Activated gamma-delta T cell treated with anti-CD3 and anti-CD28 coated beads, Interleukin-2, amount 50 U/mL, for 16 hours (primary cell): Measurements from ENCODE around the gene PERM1.

Experiments
- DNase-seq: peaks from one replicate; pipeline ENCODE4 v3.0.0-alpha.2; 2020; ENCODE audit warnings: low read depth

Gene PERM1

GRCh38 chr1:945688-946556 lies 36.0 kb downstream of the PERM1 start:
- no peak for DNase-seq

GRCh38 chr1:944341-945325 lies 37.3 kb downstream of the PERM1 start:
- DNase-seq: no peak

DNA sequence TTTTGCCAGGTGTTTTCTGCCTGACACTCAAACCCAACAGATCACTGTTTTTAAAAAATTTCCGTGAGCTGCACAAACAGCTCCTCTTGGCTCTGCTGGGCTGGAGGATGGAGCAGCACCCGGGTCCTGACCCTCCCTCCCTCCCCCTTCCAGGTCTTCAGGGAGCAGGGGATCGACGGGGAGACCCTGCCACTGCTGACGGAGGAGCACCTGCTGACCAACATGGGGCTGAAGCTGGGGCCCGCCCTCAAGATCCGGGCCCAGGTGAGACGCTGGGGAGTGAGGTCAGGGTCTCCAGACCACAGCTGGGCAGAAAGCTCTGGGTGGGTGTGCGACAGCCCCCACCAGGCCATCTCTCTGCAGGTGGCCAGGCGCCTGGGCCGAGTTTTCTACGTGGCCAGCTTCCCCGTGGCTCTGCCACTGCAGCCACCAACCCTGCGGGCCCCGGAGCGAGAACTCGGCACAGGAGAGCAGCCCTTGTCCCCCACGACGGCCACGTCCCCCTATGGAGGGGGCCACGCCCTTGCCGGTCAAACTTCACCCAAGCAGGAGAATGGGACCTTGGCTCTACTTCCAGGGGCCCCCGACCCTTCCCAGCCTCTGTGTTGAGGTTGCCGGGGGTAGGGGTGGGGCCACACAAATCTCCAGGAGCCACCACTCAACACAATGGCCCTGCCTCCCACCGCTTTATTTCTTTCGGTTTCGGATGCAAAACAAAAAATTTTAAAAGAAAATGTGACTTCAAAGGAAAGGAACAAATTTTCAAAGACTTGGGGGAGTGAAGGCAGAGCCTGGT lies 38.1 kb downstream of the PERM1 start:
- no peak for DNase-seq

GRCh38 chr1:942864-943533 lies 38.9 kb downstream of the PERM1 start:
- no peak for DNase-seq

- no peak for DNase-seq
Measured at GRCh38 chr1:942411-942821, 39.5 kb downstream of the PERM1 start.

GRCh38 chr1:941588-942383 lies 40.1 kb downstream of the PERM1 start:
- no peak for DNase-seq

- DNase-seq: no peak
Measured at GRCh38 chr1:941015-941587, 40.8 kb downstream of the PERM1 start.

GRCh38 chr1:940107-941014 lies 41.5 kb downstream of the PERM1 start:
- no peak for DNase-seq

GRCh38 chr1:939511-940106 lies 42.3 kb downstream of the PERM1 start:
- no peak for DNase-seq

DNA sequence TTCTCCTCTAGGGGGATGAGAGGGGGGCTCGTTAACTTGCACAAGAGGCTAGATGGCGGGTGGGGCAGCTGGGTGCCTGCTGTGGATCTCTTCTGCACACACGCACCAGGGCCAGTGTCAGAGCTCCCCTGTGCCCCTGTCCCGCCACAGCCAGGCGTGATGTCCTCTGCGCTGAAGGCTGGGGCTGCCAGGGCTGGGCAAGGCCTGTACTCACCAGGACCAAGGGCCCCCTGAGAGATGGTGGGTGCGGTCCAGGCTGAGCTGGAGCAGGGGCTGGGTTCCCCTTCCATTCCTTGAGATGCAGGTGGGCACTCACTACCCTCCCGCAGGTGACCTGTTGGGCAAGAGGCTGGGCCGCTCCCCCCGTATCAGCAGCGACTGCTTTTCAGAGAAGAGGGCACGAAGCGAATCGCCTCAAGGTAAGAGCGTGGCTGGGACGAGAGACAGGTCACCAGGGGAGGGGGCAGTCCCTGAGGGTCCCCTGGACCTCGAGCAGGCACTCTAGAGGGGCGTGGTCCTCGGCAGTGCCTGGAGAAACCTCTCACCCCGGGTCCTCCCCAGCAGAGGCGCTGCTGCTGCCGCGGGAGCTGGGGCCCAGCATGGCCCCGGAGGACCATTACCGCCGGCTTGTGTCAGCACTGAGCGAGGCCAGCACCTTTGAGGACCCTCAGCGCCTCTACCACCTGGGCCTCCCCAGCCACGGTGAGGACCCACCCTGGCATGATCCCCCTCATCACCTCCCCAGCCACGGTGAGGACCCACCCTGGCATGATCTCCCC lies 43.0 kb downstream of the PERM1 start:
- DNase-seq: no peak

DNA sequence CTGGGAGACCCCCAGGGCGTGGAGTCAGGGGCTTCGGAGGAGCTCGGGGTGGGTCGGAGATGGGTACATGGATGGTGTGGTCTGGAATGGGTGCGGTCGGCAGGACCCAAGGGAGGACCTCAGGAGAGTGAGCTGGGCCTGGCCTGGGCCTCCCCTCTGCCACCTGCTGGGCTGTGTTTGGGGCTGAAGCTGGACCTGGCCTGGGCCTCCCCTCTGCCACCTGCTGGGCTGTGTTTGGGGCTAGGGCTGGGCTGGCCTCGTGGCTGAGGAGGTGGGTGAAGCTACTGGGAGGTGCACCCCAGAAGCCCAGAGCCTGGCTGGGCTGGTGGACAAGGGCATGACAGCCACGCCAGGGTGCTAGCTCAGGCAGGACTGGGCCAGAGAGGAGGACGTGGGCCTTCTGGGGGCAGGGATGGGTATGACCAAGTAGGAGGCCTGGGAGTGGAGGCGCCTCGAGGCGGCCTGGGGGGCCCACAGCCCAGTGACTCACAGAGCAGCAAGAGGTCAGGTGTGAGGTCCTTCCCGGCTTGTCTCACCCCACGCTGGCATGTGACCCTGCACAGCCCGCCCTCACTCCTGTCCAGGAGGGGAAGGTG lies 43.7 kb downstream of the PERM1 start:
- no peak for DNase-seq

- no peak for DNase-seq
Measured at GRCh38 chr1:937521-937920, 44.4 kb downstream of the PERM1 start.

DNA sequence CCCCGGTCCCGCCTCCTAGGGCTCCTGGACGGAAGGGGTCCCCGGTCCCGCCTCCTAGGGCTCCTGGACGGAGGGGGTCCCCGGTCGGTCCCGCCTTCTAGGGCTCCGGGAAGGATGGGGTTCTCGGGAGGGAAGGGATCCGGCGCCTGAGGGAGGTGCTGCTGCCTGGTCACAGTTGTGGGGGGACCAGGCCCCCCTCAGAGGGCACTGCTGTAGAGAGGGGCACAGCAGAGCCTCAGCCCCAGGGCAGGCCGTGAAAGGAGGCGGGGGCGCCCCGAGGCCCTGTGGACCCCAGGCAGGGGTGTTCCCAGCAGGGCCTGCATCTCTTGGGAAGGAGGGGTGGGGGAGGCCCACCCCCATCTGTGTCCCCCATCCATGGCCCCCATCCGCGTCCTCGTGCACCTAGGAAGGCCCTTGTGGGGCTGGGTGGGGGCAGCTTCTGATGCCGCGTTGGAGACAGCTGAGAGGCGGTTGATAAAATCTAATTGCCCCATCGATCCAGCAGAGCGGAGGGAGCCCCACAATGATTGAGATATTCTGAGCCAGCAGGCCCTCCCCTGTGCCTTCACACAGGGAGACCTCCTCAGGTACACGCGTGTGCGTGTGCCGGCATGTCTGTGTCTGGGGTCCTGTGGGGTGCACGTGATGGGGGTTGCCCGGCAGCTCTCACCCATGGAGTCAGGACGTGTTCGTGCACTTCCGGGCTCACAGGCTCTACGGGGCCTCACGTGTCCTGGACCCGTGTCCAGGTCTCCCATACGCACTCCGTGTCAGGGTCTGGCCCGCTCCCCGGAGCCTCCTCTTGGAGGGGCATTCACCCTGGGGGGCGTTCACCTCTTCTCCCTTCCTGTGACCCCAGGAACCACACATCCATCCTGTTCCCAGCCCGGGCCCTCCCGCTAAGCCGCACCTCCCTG lies 45.3 kb downstream of the PERM1 start:
- no peak for DNase-seq

DNA sequence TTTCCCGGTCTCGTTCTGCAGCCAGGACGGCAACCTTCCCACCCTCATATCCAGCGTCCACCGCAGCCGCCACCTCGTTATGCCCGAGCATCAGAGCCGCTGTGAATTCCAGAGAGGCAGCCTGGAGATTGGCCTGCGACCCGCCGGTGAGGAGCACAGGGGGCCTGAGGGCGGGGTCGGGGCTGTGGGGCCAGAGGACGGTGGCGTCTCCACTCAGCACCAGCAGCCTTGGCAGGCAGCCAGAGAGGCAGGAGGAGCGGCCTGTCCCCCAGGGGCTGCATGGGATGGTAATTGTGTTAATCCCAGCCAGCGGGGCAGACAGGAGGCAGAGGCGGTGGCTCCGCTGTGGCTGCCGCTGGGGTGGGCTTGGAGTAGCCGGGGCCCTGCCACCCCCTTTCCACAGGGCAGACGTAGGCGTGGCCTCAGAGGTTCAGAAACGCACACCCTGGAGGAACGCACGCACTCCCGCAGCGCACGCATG lies 46.1 kb downstream of the PERM1 start:
- no peak for DNase-seq

DNA sequence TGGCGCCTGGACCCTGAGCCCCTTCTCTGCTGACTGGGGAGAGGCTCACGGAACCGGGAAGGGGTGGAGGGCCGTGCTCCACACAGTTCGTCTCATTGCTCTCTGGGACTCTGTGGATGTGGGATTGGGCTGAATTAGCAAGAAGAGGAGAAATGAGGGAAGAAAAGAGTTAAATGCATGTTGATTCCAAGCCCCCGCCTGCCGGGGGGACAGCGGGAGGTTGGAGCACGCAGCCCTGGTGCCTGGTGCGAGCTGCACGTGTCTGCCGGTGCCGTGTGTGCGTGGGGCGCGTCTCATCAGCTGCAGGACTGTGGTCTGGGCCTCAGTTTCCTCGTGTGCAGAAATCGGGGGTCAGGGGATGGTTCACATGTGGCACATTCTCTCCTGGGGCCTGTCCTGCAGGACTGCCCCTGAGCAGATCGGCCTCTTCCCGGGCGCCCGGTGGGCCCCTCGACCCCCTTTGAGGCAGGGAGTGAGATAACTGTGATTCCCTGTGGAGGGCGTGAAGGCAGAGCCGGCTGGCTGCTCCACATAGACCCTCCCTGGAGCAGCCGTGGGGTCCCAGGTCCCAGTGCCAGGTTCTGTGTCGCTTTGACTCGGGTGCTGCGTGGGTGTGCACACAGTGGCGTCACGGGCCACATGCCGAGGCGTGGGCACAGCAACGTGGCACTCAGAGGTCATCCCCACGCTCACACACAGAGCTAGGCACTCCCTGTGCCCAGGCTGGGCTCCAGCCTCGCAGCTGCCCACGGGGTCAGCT lies 46.7 kb downstream of the PERM1 start:
- no peak for DNase-seq

DNA sequence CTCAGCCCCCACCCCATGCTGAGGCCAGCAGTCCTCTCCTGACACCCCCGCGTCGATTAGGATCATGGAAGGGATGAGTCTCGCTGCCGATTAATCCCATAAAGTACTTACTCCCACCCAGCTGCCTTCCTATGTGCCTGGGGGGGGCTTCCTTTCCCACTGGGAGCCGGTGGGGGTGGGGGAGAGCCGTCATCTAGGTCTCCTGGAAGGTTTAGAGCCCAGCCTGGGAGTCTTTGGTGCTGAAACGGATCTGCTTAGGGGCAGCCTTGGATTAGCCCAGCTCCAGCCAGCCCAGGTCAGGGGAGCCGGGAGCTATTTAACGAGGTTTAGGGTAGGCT lies 48.3 kb downstream of the PERM1 start:
- DNase-seq: no peak
